HG02642 (cell line): ENCODE measurements around the gene ALDH1L1.
"Not testable (repeated sequence)": the region's sequence is repeated elsewhere in the genome, so short reads cannot be mapped to it uniquely, and the experiment has no call there.

ENCODE experiments used
- ATAC-seq: cut with Tn5 transposase; IDR thresholded peaks from one replicate; pipeline ENCODE4 v1.9.1; 2021; ENCODE audit warnings: mild to moderate bottlenecking; ENCODE audit not compliant: unreplicated experiment, poor library complexity

The ALDH1L1 gene

DNA sequence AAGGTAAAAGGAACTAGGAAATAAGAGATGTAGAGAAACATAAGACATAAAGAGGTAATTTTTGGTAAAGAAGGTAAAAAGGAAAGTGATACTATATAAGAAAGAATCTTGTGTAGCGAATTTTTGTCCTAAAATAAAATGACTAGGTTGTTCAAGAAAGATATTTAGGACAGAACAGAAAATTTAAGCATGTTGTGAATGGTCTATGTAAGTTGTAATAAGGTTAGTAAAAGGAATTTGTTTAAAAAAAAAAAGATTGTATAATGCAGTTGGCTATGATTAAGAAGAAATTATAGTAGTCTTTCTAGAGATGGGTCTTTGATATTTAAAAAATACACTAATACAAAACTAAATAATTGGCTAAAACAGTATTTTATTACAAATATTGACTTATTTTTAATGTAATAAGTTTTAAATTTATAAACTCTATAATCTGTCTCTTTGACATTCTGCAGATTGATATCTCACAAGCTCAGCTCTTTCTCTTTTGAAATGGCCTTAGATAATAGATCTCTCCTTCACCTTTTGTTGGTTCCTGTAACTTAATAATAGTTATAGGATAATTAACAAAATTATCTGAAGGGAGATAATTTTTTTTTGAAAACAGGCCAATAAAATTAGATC lies 92.7 kb downstream of the ALDH1L1 start:
- no peak for ATAC-seq

DNA sequence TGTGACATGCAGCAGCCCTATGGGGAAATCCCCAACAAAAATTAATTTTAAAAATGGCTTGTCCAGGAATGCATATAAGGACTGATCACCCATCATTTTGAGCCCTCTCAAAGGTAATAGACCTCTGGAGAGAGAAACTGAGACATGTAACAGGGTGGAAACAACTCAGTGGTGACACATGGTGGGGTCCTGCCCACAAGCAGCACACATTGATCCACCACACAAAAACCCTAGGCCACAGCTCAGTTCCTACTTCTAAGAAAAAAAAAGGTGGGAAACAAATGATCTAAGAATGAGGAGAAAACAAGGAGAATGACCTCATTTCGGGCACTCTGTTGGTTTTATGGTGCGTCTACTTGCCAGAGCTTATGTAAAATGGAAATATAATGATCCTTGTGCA lies 94.5 kb downstream of the ALDH1L1 start:
- ATAC-seq: no peak

DNA sequence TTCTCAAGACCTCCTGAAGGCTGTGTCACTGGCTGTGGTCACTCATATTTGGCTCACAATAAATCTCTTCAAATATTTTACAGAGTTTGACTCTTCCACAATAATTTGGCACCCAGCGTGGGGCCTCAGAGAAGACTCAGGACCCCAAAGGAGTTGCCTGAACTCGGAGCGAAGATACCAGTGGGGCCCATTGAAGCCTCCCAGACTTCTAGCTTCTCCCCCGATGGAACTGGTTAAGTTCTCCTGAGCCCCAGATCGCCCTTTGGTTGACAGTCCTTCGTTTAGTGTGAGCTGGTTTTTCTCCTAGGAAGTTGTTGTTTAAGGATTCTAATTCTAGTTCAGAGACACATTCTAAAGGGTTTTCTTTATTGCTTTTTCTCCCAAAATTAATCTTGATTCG lies 95.1 kb downstream of the ALDH1L1 start:
- ATAC-seq: no peak

DNA sequence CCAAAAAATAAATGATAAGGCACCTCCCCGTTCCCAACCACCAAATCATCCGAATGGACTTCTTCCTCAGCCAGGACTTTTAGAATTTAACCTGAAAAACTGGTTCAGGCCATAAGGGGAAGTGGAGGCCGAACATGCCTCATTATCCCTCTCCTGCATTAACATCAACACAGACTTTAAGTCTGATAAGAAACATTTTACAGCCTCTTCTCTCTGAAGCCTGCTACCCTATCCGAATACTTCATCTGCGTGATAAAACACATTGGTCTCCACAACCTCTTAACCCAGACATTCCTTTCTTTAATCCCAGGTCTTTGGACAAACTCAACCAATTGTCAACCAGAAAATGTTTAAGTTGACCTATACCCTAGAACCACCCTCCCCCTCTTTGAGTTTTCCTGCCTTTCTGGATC lies 95.6 kb downstream of the ALDH1L1 start:
- no peak for ATAC-seq

GRCh38 chr3:126083913-126084767 lies 96.2 kb downstream of the ALDH1L1 start, which contains the start of gene SLC41A3:
SLC41A3 (minus strand) TSS chr3:126084124; CDS start chr3:126068219, 15,905 bp downstream.
- peak; percentile 97 for ATAC-seq

GRCh38 chr3:126083511-126083912 lies 96.9 kb downstream of the ALDH1L1 start:
- peak; percentile 52 for ATAC-seq

DNA sequence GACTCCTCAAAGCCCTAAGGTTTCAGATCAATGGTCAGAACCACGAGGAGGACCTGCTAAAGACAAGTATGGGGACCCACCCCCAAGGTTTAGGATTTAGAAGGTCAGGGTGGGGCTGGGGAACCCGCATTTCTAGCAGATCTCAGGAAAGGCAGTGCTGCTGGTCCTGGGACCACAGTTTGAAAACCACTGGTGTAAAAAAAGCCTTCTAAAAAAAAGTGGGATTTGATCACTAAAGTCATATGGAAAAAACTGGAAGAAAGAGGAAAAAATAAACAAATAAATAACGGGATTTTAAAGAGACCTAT lies 97.3 kb downstream of the ALDH1L1 start:
- ATAC-seq: no peak

- no peak for ATAC-seq
These were observed 97.8 kb downstream of the ALDH1L1 start for GRCh38 chr3:126082362-126083137.

GRCh38 chr3:126081618-126082361 lies 98.6 kb downstream of the ALDH1L1 start:
- no peak for ATAC-seq

GRCh38 chr3:126080970-126081369 lies 99.4 kb downstream of the ALDH1L1 start:
- no peak for ATAC-seq

- no peak for ATAC-seq
These were observed 101.5 kb downstream of the ALDH1L1 start for GRCh38 chr3:126078866-126079265.

DNA sequence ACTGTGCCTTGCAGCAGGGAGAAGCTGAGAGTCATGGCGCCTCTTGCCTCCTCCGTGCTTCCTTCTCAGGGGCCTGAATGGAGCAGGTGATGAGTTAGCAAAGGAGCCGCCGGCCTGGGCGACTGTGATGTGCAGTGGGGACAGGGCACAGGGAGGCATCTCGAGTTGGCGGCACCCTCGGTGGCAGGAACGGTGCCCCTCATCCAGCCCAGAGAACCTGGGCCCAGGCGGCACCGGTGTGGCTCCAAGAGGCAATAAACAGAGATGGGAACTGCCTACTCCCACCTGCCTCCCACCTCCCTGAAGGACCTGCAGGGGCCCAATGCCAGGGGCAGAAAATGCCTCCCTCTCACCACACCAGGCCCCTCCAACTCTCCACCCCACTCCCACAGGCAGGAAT lies 102.6 kb downstream of the ALDH1L1 start:
- no peak for ATAC-seq

- no peak for ATAC-seq
These were observed 104.2 kb downstream of the ALDH1L1 start for GRCh38 chr3:126076140-126076539.

GRCh38 chr3:126070146-126070545 lies 110.2 kb downstream of the ALDH1L1 start:
- ATAC-seq: no peak

GRCh38 chr3:126067959-126068358 lies 112.4 kb downstream of the ALDH1L1 start:
- no peak for ATAC-seq

GRCh38 chr3:126066676-126067075 lies 113.7 kb downstream of the ALDH1L1 start:
- not testable (repeated sequence) for ATAC-seq

DNA sequence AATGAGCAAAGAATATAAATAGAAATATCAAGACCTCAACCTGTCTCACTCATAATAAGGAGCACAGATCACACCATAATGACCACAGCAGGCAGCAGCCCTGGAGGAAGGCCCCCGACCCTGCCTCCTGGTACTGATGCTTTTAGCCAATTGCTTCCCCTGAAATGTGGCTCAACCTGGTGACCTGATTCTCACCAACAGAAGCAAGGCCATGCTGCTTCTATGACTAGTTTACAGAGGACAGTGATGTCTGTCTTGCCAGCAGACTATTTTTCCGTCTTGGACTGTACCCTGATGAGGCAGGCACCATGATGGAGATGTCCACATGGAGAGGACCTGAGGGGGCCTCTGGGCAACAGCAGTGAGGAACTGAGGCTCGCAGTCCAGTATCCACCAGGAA lies 114.5 kb downstream of the ALDH1L1 start:
- no peak for ATAC-seq

GRCh38 chr3:126064627-126065258 lies 115.6 kb downstream of the ALDH1L1 start:
- no peak for ATAC-seq

DNA sequence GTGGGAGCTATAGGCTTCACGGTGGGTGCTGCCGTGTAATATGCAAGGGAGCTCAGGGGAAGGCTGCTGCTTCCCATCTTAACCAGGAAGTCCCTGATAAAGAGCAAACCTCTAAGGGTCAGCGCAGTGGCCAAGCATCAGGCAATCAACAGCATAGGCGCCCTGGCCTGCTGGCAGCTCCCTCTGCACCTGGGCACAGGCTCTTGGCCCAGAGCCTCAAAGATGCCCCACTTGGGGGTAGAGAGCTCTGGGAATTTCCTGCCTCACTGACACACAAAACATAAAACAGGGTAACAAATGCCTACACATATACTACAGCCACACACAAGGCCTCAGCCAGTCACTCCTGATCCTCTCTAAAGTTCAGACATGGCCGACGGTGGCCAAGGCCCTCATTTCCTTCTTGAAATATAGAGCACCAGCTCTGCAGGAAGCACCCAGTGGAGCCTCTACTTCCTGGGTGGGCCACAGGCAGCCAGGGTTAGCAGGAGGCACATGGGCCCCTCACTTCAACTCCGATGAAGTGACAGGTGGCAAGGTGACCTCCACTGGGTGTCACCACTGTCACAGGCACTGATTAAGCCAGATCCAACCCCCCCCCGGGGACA lies 116.9 kb downstream of the ALDH1L1 start:
- no peak for ATAC-seq
